Kidney epithelial cell (primary cell): ENCODE measurements around the gene PRDM11. TPM values are rescaled to one million over a fixed set of nuclear protein-coding genes. Genes with fewer than 3 reads are reported as not detected.
A peak's percentile ranks its signal among the peaks of the same experiment; 100 is the strongest.

Source experiments
- DNase-seq: peaks from one replicate; pipeline ENCODE4 v3.0.0-alpha.2; 2010; ENCODE audit warnings: low read depth
- H3K27me3 ChIP-seq: 2 replicates; pipeline ENCODE4 v1.6.0; 2011; ENCODE audit warnings: low read length; ENCODE audit not compliant: control insufficient read depth, insufficient read depth
- H3K36me3 ChIP-seq: 2 replicates; pipeline ENCODE4 v1.5.1; 2011; ENCODE audit warnings: low read length; ENCODE audit not compliant: control insufficient read depth, insufficient read depth
- H3K4me3 ChIP-seq: 2 replicates; pipeline ENCODE4 v1.5.1; 2011; ENCODE audit warnings: low read depth, mild to moderate bottlenecking, control low read depth, low read length
- CTCF ChIP-seq: IDR thresholded peaks from 2 replicates; pipeline ENCODE4 v1.5.1; 2011; ENCODE audit warnings: mild to moderate bottlenecking, moderate library complexity, low read length, control low read depth, inconsistent platforms; ENCODE audit not compliant: insufficient read depth, poor library complexity, severe bottlenecking
- total RNA-seq: library from RNA; depleted of rRNA; stranded (reverse); fragments of >200 nt; gene quantifications from 2 replicates; pipeline ENCODE4 v1.2.3, GENCODE V29; 2015

Gene PRDM11
- total RNA-seq, 1 donor from 2014 or later, result 6.6 TPM

GRCh38 chr11:45250035-45250718 lies 103.7 kb downstream of the PRDM11 start:
- TF ChIP-seq CTCF, result no peak
- no peak for DNase-seq
- H3K36me3 ChIP-seq, result no peaks in the 10 kb centered on the region

GRCh38 chr11:45252134-45252856 lies 105.9 kb downstream of the PRDM11 start:
- Histone ChIP-seq H3K36me3 (no peaks in the 10 kb centered on the region), H3K27me3 (peaks cover 2% of the 10 kb centered on the region), H3K4me3 (no peak overlapping the region)
- no peak for DNase-seq
- peak; percentile 71 for TF ChIP-seq CTCF

More at GRCh38 chr11:45250035-45250718, 103.7 kb downstream of the PRDM11 start:
- H3K4me3 ChIP-seq, result no peak overlapping the region
- H3K27me3 ChIP-seq, result no peaks in the 10 kb centered on the region

GRCh38 chr11:45252877-45253276 lies 106.4 kb downstream of the PRDM11 start:
- TF ChIP-seq CTCF, result no peak
- no peak overlapping the region for H3K4me3 ChIP-seq
- no peak for DNase-seq

GRCh38 chr11:45253640-45254039 lies 107.2 kb downstream of the PRDM11 start:
- no peak for TF ChIP-seq CTCF
- Histone ChIP-seq H3K27me3 (peaks cover 2% of the 10 kb centered on the region), H3K36me3 (no peaks in the 10 kb centered on the region), H3K4me3 (no peak overlapping the region)
- DNase-seq, result no peak

More at GRCh38 chr11:45252877-45253276, 106.4 kb downstream of the PRDM11 start:
- Histone ChIP-seq H3K36me3 (no peaks in the 10 kb centered on the region), H3K27me3 (peaks cover 2% of the 10 kb centered on the region)

GRCh38 chr11:45254070-45254469 lies 107.6 kb downstream of the PRDM11 start:
- no peak overlapping the region for H3K4me3 ChIP-seq
- peaks cover 2% of the 10 kb centered on the region for H3K27me3 ChIP-seq
- H3K36me3 ChIP-seq, result no peaks in the 10 kb centered on the region
- TF ChIP-seq CTCF, result no peak
- no peak for DNase-seq
